ENCODE data around the gene TRIP12. TPM values are rescaled to one million over a fixed set of nuclear protein-coding genes. Genes with fewer than 3 reads are reported as not detected.

TRIP12 gene
- total RNA-seq, 1 experiment from 2014 or later: 166 TPM

DNA sequence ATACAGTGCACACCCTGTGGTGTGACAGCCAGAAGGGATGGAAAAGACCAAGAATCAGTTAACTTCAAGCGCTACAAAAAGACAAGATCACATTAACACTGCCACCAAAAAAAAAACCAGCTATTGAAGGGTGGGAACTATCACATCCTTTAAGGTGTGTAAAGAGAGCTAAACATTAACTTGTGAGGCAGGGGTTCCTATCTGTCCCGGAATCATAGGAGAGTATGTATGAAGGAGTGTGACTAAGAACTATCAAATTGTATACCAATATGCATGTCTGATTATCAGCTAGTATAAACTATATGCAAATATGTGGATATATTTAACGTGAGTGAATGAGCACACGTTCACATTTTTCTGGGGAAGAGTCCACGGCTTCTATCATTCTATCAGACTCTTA, 119.0 kb downstream of the TRIP12 start:
- H4K8ac ChIP-seq (replicated peaks; ENCODE audit: insufficient read length, low read depth, low read length): no peak overlapping the region
- TF ChIP-seq, protein P1, sequence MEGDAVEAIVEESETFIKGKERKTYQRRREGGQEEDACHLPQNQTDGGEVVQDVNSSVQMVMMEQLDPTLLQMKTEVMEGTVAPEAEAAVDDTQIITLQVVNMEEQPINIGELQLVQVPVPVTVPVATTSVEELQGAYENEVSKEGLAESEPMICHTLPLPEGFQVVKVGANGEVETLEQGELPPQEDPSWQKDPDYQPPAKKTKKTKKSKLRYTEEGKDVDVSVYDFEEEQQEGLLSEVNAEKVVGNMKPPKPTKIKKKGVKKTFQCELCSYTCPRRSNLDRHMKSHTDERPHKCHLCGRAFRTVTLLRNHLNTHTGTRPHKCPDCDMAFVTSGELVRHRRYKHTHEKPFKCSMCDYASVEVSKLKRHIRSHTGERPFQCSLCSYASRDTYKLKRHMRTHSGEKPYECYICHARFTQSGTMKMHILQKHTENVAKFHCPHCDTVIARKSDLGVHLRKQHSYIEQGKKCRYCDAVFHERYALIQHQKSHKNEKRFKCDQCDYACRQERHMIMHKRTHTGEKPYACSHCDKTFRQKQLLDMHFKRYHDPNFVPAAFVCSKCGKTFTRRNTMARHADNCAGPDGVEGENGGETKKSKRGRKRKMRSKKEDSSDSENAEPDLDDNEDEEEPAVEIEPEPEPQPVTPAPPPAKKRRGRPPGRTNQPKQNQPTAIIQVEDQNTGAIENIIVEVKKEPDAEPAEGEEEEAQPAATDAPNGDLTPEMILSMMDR (conservative IDR thresholded peaks at IDR 0.05): no peak
- H3K9ac ChIP-seq (ENCODE audit: extremely low read depth, insufficient read length, low read length): no peak overlapping the region
- Mint-ChIP-seq H3K36me3 (ENCODE audit: insufficient read depth in 1 of 3, low read depth in 3 of 3) (peaks cover 12 to 76% (median 48%) of the 10 kb centered on the region in 3 experiments; a peak in 6 of 7 replicates), H3K27me3 (ENCODE audit: low read depth) (no peaks in the 10 kb centered on the region), H3K4me3 (no peak overlapping the region), H3K27ac (no peak overlapping the region), H3K9me3 (no peaks in the 10 kb centered on the region), H3K4me1 (peaks cover 3 to 4% of the 10 kb centered on the region in 2 experiments; a peak in 2 of 4 replicates)
- no peak overlapping the region for H2AFZ ChIP-seq (ENCODE audit: low read length)
- H3K79me1 ChIP-seq (ENCODE audit: insufficient read depth, low read depth, low read length, poor library complexity, severe bottlenecking): no peaks in the 10 kb centered on the region
- no peaks in the 10 kb centered on the region for H3K23me2 ChIP-seq (ENCODE audit: insufficient read length, low read depth, low read length, poor library complexity, severe bottlenecking)
- no peak overlapping the region for H2BK120ac ChIP-seq (ENCODE audit: low read depth, low read length, poor library complexity, severe bottlenecking)
- whole genome bisulfite sequencing (ENCODE audit: extremely low coverage, insufficient read length, low lambda C conversion rate): no CpG with 5 or more reads among the region's 5 CpGs
- H4K91ac ChIP-seq (ENCODE audit: insufficient read length, low read depth, low read length): no peak overlapping the region
- no peak overlapping the region for H3K23ac ChIP-seq (ENCODE audit: insufficient read length, low read depth, low read length)
- H3K27me3 ChIP-seq (ENCODE audit: insufficient read depth, low read length): no peaks in the 10 kb centered on the region
- no peak overlapping the region for H2BK20ac ChIP-seq (ENCODE audit: low read depth, low read length, poor library complexity, severe bottlenecking)
- H3K4me1 ChIP-seq (ENCODE audit: insufficient read depth, low read length): no peaks in the 10 kb centered on the region
- no peak overlapping the region for H2BK12ac ChIP-seq (ENCODE audit: insufficient read length, low read depth, low read length)
- no peak overlapping the region for H2AK5ac ChIP-seq (ENCODE audit: insufficient read length, low read length)
- no peak overlapping the region for H3K4me2 ChIP-seq (ENCODE audit: insufficient read depth, insufficient read length, low read length)
- no peak overlapping the region for H3K4ac ChIP-seq (ENCODE audit: low read depth, low read length)
- H3K18ac ChIP-seq (ENCODE audit: insufficient read length, low read depth, low read length): no peak overlapping the region
- H4K5ac ChIP-seq (ENCODE audit: insufficient read length, low read depth, low read length): no peak overlapping the region
- no peak overlapping the region for H2BK15ac ChIP-seq (ENCODE audit: low read depth, low read length)
- H3K14ac ChIP-seq (ENCODE audit: insufficient read depth, low read length): no peak overlapping the region
- H3K79me2 ChIP-seq (ENCODE audit: insufficient read depth, low read length): no peaks in the 10 kb centered on the region
- no peak overlapping the region for H2BK5ac ChIP-seq (ENCODE audit: insufficient read length, low read length)
- no peaks in the 10 kb centered on the region for H4K20me1 ChIP-seq (ENCODE audit: control insufficient read depth, insufficient read depth, insufficient read length)
- no peak overlapping the region for H3T11ph ChIP-seq (ENCODE audit: low read length)
- no peaks in the 10 kb centered on the region for H3K9me3 ChIP-seq (ENCODE audit: control insufficient read depth, low read depth, low read length)
- DNase-seq: no peak
- H3K27ac ChIP-seq (ENCODE audit: insufficient read length, low read depth, low read length): no peak overlapping the region
- H3K56ac ChIP-seq (ENCODE audit: insufficient read length, low read depth, low read length): no peak overlapping the region

All from H9 (cell line).